ENCODE data around the gene SRF.

DNA sequence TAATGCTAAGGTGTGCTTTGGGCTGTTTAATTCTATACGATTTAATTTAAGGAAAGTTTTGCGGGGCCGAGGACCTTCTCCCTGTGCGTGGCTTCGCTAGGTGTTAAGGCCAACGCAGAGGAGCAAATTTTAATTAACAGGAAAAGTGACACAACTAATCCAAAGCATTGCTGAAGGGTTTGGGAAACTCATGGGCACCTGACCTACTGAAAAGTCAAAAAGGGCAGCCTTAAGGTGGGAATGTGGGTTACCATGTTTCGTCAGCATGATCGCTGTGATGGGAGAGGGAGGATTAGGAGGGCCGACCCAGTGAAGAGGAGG lies 10.5 kb downstream of the SRF start:
- TF ChIP-seq, protein P1, sequence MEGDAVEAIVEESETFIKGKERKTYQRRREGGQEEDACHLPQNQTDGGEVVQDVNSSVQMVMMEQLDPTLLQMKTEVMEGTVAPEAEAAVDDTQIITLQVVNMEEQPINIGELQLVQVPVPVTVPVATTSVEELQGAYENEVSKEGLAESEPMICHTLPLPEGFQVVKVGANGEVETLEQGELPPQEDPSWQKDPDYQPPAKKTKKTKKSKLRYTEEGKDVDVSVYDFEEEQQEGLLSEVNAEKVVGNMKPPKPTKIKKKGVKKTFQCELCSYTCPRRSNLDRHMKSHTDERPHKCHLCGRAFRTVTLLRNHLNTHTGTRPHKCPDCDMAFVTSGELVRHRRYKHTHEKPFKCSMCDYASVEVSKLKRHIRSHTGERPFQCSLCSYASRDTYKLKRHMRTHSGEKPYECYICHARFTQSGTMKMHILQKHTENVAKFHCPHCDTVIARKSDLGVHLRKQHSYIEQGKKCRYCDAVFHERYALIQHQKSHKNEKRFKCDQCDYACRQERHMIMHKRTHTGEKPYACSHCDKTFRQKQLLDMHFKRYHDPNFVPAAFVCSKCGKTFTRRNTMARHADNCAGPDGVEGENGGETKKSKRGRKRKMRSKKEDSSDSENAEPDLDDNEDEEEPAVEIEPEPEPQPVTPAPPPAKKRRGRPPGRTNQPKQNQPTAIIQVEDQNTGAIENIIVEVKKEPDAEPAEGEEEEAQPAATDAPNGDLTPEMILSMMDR (IDR thresholded peaks at IDR 0.05) = no peak
- TF ChIP-seq CBFB (CRISPR knock-in tag; IDR thresholded peaks at IDR 0.05; ENCODE audit: low read depth) = no peak
- no peak for TF ChIP-seq NR3C1 (CRISPR knock-in tag; conservative IDR thresholded peaks at IDR 0.05; ENCODE audit: low read depth)
- no peak for TF ChIP-seq CREB1 (CRISPR knock-in tag; IDR thresholded peaks at IDR 0.05)

Data from WTC11 (cell line).